Measurements from ENCODE around the gene KRT73.

Gene KRT73

DNA sequence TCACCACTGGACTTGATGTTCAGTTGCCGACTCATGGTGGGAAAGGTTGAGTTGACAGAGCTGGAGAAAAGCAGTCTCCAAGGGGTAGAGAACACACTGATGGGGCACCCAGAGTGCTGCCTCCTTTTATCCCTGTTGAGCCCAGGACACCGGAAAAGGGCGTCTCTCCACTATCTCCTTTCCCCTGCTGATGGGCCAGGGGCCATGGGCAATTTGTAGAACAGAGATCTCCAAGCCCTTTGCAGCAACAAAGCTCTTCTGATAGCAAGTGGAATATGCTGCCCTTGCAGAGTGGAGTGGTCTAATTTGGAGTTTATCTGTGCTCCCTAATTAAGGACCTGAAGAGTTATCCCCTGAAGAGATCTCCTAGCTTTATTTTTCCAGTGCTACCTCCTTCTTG, 44.6 kb downstream of the KRT73 start, which contains the start of gene KRT74:
TSS of gene KRT74 (minus strand) at position 101 of the 400 bp plus-strand sequence. CDS start at position 35, 66 bp downstream.
- DNase-seq (ENCODE audit: low read depth in 1 of 2, low spot score in 1 of 2) = no peak

DNA sequence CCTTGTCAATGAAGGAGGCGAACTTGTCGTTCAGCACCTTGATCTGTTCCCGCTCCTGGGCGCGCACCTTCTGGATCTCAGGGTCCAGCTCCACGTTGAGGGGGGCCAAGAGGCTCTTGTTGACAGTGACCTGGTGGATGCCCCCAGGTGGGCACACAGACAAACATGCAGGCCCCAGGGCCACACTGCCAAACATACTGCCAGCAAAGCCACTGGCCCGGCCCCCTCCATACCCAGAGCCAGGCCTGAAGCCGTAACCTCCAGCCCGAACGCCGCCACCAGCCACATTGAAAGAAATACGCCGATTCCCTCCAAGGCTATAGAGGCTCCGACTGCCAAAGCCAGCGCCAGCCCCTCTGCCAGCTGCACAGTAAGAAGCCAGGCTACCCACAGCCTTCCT, 45.1 kb downstream of the KRT73 start:
- DNase-seq (ENCODE audit: low read depth in 1 of 2, low spot score in 1 of 2) = no peak

DNA sequence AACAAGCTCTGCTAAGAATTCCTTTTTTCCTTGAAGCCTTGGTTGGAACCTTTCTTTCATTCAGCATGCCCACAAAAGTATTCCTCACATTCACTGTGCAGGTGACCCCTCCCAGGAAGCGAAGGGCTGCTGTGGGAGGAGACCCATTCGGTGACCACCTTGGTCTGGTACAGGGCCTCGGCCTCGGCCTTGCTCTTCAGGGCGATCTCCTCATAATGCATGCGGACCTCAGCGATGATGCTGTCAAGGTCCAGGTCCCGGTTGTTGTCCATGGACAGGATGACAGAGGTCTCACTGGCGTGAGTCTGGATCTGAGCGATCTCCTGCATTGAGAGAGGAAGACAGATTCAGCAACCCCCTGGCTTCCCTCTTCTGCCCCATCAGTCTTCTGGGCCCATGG, 47.8 kb downstream of the KRT73 start:
- no peak for DNase-seq (ENCODE audit: low read depth in 1 of 2, low spot score in 1 of 2)

DNA sequence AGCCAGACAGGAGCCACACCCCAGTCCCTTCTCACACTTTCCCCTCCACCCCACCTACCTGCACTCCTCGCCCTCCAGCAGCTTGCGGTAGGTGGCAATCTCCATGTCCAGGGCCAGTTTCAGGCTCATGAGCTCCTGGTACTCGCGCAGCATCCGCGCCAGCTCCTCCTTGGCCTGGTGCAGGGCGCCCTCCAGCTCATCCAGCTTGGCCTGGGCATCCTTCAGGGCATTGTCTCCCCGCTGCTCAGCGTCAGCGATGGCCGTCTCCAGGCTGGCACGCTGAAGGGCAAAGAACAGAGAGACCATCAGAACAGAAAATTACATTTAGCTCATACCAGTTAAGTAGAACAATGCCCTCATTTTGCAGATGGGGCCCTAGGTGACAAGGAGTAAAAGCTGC, 50.2 kb downstream of the KRT73 start:
- DNase-seq (ENCODE audit: low read depth in 1 of 2, low spot score in 1 of 2) = no peak

DNA sequence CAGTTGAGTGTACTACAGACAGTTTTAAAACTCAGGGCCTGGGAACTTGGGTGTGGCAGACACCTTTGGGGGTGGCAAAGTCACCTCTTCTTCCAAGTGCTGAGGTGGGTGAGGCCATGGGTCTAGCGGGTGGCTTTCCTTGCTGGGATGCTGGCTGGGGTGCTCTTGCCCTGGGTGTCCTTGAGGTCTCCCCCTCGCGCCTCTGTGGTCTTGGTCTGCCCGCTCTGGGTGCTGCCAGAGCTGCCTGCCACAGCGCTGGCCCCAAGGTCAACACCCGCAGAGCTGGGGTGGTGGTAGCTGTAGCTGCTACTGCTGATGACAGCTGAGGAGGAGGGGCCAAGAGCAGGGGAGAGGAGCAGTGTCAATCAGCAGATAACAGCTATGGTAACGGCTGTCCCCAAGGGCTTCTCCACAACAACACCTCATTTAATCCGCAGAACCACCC, 51.5 kb downstream of the KRT73 start:
- DNase-seq (ENCODE audit: low read depth in 1 of 2, low spot score in 1 of 2) = no peak

DNA sequence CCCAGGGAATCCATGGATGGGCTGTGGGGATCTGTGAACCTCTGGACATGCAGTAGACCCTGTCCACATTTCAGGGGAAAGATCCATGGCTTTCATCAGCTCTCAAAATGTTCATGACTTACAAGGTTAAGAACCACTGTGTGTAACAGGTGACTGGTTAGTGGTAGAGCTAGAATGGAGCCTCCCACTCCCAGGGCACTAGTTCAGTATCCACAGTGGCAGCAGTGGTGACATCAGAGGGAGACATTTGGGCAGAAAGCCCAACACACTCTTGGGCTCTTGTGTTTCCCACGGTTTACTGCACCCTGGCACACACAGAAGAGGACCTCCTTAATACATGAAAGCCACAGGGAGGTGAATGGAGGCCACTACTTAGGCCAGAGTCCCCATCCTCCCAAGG, 53.8 kb downstream of the KRT73 start:
- DNase-seq (ENCODE audit: low read depth in 1 of 2, low spot score in 1 of 2) = no peak

DNA sequence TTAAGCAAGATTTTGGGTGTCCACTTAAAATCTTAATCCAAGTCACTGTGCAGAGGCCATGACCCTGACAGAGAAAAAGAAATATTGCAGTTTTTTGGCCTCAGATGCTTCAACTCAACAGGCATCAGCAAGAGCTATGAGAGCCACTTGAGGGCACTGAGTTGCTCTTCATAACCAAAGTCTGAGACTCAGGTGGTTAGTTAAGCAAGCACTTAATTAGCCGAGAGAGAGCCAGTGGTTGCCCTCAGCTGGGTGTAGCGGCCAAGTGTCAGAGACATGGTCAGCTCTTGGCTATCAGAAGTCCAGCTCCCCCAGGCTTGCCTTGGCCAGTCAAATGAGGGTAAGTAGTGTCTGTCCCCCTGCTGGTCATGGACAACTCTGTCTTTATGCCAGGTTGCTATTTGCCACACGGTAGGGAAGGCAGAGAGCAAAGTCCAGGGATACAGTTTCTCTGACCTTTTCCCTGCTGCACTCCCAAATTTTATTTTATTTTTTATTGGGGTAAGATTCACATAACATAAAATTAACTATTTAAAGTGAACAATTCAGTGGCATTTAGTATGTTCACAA, 56.4 kb downstream of the KRT73 start:
- DNase-seq (ENCODE audit: low read depth in 1 of 2, low spot score in 1 of 2) = no peak

DNA sequence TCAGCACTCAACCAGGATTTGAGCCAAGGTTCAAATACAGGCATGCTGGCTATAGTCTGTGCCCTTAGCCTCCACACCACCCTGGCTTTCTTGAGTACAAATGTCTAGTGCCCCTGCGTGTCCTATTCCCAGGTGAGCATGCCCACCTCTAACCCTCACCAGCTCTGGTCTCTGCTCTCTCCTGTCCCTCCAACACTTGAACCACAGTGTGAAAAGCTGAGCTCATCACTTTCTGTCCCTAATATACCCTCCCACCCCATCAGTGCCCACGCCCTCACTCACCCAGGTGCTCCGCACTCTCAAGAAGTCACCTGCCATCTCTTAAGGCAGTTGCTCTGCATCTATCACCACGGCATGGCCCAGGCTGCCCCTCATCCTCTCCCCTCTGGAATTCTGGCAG, 58.4 kb downstream of the KRT73 start:
- no peak for DNase-seq (ENCODE audit: low read depth in 1 of 2, low spot score in 1 of 2)

DNA sequence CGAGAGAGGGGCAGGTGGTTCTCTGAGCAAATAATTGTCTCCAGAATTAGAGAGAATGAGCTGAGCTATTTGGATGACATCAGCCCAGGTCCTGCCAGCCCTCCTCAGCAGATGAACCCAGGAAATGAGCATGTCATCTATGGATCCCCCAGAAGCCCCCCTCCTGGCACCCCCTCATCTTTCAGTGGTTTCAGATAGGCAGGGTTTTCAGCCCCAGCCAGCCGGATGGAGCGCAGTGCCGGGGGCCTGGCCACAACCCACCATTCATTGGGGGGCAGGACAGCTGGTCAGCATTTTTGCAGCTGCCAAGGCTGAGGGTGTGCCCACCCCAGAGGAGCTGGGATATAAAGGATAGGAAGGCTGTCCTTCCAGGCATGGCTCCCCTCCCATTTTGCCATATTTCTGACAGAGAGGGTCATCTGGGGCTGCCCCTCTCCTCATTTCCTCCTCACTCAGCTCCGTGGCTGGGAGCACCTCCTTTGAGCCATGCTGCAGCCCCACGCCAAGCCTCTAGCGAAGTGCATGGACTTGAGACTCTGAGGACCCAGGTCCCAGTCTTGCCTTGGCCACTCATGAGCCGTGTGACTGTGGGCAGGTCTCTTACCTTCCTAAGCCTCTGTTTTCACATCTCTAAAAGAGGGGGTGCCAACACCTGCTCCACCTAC, 59.4 kb downstream of the KRT73 start:
- no peak for DNase-seq (ENCODE audit: low read depth in 1 of 2, low spot score in 1 of 2)

All from activated T-helper 1 cell treated with anti-CD3 and anti-CD28 coated beads, Interleukin-2, amount 50 U/mL, for 16 hours (primary cell).